Activated T-cell treated with anti-CD3 and anti-CD28 coated beads for 24 hours (primary cell): ENCODE measurements around the gene NAA38.

ENCODE experiments used
- DNase-seq: peaks from one replicate; pipeline ENCODE4 v3.0.0-alpha.2; 2020; ENCODE audit warnings: low read depth

NAA38 gene, protein sequence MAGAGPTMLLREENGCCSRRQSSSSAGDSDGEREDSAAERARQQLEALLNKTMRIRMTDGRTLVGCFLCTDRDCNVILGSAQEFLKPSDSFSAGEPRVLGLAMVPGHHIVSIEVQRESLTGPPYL

DNA sequence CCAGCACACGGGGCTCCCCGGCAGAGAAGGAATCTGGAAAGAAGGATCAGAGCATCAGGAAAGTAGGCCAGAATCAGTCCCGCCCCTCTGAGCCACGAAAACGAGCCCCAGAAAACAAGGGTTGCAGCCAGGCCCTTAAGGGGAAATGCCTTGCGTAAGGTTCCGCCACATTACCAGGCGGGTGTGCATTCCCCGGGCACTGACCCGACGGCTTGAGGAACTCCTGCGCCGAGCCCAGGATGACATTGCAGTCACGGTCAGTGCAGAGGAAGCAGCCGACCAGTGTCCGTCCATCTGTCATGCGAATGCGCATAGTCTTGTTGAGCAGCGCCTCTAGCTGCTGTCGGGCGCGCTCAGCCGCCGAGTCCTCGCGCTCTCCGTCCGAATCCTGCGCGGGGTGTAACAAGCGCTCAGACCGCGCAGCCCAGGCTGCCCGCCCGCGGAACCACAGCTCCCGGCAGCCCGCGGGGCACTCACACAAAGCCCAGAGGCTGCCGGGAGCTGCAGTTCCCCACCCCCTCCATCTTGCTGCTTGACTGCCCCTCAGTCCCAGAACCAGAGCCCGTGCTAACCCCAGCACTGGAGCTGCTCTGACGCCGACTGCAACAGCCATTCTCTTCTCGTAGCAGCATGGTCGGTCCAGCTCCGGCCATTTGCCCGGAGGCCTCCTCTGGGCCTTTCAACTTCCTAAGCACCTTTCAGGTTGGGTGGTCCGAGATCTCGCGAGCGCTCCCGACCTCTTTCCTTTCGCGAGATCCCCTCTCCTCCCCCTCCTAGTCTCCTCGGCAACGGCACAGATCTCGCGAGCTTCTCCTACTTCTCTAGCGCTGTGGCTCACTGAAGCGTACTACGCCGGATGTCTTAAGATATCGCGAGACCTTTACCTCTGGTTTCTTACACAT, at the start of gene NAA38:
TSS of gene NAA38 (minus strand) at position 749 of the 902 bp plus-strand sequence. CDS start at position 653, 96 bp downstream.
- DNase-seq, result peak; percentile 92

DNA sequence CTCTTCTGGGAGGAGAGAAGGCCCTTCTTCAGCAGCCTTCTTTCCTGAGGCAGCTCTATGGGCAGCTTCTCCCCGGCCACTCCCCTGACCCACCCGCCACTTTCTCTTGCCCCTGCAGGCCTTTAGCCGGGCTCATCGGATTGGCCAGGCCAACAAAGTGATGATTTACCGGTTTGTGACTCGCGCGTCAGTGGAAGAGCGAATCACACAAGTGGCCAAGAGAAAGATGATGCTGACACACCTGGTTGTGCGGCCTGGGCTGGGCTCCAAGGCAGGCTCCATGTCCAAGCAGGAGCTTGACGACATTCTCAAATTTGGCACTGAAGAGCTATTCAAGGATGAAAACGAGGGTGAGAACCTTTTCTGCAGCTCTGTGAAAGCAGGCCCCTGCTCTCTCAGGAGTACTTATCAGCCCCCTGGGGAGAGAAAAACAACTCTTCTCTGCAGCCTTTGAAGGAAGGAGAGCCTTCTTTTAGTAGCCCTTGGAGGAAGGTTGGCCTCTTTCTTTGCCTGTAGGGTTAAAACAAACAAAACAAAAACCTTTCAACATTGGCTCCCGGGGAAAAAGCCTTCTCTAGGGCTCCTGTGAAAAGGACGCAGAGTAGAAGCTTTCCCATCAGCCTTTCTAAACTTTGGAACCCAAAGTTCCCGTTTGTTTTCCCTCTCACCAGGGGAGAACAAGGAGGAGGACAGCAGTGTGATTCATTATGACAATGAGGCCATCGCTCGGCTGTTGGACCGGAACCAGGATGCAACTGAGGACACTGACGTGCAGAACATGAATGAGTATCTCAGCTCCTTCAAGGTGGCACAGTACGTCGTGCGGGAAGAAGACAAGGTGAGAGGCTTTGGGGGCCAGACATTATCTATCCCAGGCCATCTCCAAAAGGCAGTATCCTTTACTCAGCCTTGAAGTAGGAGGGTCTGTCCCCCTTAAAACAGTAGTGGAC, 46.1 kb upstream of the NAA38 start:
- no peak for DNase-seq

DNA sequence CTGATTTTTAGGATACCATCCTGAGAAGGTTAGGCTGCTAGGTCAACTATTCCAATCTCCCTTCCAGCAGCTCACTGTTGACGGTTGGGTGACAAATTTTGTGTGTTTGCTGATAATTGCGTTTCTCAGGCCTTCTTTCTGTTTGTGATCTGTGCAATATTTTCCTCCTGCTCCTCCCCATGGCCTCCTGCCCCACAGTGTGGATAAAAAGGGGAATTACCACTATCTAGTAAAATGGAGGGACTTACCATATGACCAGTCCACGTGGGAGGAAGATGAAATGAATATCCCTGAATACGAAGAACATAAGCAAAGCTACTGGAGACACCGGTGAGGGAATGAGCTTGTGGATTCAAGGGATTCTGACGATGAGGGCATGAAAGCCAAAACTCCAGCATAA, 40.4 kb upstream of the NAA38 start:
- no peak for DNase-seq

DNA sequence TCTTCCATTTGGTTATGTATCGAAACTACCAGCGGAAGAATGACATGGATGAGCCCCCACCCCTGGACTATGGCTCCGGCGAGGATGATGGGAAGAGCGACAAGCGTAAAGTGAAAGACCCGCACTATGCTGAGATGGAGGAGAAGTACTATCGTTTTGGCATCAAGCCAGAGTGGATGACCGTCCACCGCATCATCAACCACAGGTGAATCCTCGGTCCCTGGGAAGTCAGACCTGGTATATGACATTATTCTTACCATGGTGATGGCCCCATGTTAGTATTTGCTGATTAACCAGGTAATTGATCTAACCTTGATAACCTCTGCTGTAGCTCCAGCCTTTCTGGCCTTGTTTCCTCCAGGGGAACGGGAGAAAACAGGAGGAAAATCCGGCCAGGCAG, 39.7 kb upstream of the NAA38 start:
- DNase-seq, result no peak

DNA sequence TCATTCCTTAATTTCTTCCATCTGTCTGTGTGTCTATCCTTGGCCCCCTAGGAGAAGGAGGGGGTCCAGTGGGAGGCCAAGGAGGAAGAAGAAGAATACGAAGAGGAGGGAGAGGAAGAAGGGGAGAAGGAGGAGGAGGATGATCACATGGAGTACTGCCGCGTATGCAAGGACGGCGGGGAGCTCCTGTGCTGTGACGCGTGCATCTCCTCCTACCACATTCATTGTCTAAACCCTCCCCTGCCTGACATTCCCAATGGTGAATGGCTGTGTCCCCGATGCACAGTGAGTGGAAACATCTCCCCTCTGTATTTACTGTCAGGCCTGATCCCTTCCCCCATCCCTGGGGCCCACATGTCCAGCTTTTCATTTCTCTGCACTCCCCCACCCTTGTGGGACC, 37.5 kb upstream of the NAA38 start:
- DNase-seq, result no peak

DNA sequence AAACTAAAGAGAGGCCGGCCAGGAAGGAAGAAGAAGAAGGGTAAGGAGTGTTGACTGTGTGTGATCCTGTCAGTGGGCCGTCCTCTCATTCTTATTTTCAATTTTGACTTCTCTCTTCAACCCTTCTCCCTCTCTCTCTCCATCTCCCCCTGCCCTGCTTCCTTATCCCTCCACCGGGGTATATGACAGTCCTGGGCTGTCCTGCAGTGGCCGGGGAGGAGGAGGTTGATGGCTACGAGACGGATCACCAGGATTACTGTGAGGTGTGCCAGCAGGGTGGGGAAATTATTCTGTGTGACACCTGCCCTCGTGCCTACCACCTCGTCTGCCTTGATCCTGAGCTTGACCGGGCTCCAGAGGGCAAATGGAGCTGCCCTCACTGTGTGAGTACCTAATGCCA, 36.9 kb upstream of the NAA38 start:
- DNase-seq, result no peak

DNA sequence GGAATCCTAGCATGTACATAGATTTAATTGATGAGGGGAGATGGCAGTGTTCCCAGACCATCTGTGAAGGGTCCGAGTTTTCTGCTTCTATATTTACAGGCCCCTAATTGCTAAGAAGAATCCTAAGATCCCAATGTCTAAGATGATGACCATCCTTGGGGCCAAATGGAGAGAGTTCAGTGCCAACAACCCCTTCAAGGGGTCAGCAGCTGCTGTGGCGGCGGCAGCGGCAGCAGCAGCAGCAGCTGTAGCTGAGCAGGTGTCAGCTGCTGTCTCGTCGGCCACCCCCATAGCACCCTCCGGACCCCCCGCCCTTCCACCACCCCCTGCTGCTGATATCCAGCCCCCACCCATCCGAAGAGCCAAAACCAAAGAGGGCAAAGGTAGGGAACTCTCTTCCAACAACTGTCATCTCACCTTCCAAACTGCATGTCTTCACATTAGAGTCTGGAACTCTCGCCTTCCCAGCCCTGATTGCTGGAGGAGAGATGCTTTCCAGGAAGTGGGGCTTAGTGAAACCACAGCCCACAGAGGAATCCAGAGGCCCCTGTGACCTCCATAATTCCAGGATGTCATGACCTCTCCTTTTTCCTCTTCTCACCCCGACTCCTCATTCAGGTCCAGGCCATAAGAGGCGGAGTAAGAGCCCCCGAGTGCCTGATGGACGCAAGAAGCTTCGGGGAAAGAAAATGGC, 36.0 kb upstream of the NAA38 start:
- DNase-seq, result no peak

DNA sequence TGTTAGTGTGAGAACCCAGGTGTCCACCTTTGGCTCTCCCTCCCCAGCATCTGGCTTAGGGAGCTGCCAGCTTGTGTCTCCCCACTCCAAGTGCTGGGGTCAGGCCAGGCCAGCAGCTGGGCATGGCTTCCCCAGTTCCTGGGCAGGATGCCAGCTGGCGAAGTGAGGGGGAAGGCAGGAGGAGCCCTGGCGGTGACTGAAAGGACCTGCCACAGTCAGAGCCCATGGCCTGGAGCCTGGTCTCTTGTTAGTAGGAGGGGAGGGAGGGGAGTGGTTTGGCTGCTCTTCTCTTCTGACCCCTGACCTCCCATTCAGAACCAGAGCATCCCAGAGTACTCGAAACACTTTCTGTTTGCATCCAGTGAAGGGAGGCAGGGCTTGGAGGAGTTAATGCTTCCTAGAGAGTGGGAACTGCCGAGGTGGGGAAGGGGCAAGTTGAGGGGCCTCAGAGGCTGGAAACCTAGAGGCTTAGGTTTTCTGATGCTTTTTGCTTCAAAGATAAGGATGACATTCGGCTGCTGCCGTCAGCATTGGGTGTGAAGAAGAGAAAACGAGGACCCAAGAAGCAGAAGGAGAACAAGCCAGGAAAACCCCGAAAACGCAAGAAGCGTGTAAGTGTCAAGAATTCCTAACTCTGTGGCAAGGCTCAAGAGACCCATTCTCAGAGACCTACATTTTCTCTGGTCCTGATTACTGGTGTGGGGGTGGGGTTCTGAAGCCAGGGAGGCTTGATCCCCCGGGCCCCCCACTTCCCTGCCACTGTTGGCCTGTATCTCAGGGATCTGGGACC, 32.0 kb upstream of the NAA38 start:
- DNase-seq, result no peak

DNA sequence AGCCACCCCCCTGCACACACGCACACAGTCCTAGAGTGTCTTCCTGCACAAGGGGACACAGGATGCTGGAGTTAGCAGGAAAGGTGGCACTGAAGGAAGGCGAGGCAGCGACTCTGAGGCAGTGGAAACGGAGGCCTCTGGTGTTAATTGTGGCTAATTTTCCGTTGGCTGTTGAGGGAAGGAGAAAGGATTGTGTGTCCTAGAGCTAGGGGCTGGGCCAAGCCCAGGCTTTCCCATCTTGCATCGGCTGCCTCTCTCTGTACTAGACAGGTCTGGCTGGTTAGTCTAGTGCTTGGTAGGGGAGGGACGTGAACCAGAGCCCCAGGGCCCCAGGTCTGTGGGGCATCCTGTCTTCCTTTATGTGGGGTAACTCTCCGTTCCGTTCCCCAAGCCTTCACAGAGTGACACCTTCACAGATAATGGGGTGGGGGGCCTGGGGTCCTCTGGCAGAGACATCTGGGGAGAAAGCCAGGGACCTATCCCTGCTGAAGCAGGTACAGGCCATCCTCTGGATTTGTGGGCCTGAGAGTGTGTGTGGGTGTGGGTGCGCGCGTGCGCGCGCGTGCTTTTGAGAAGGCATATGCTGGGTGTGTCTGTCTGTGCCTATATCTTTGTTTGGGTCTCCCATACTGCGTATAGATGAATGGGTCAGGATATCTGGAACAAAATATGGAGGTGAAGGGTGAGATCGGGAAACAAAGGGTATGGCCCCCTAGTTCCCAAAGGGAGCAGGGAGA, 31.0 kb upstream of the NAA38 start, which contains the start of gene CHD3:
TSS of gene CHD3 (plus strand) at position 606 of the 737 bp plus-strand sequence. CDS start 212 bp downstream, outside the sequence.
- peak; percentile 45 for DNase-seq

DNA sequence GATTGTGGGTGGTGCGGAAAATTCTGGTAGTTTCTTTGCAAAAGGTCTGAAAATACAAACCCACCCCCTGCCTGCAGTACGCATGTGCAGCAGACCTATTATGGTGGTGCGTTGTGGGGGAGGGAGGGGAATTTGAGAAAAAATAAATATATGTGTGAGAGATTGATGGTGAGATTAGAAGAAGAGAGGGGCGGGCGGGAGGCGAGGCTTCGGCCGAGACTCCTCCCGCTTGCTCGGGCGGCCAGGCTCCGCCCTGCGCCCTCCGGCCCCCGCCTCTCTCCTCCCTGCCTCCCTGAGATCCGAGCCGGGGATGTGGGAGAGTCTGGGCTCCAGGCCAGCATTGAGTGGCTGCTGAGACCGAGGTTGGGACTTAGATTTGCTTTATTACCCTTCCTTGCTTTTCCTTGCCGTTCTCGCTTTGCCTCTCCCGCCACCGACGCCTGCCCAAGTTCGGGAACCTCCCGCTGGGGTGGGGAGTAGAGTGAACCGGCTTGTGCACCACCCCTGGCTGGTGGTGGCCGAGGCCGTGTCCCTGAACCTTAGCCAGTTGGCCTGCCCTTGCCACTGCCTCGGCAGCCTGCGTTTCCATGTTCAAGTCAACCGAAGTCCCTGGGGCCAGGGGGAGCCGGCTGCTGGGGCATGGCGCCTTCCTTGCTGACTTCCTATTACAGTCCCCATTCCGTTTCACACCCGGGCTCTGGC, 30.3 kb upstream of the NAA38 start:
- peak; percentile 88 for DNase-seq

DNA sequence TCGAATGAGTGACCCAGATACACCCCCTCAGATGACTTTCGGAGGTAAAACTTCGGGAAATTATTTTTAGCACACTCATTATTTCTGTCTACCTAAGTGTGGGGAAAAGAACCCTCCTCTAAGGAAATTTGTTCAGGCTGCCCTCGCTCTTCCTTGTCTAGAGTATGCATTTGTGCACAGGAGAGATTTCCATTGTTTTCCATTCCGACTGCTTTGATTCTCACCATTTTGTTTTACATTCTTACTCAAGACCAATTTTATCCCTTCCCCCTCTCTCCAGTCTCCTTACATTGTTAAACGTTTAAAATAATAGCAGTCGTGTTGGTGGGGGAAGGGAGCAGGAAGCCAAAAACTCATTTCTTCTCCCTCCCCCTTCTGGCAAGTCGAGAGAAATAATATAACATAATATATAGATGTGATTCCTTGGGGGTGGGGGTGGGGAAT, 29.7 kb upstream of the NAA38 start:
- DNase-seq, result no peak

DNA sequence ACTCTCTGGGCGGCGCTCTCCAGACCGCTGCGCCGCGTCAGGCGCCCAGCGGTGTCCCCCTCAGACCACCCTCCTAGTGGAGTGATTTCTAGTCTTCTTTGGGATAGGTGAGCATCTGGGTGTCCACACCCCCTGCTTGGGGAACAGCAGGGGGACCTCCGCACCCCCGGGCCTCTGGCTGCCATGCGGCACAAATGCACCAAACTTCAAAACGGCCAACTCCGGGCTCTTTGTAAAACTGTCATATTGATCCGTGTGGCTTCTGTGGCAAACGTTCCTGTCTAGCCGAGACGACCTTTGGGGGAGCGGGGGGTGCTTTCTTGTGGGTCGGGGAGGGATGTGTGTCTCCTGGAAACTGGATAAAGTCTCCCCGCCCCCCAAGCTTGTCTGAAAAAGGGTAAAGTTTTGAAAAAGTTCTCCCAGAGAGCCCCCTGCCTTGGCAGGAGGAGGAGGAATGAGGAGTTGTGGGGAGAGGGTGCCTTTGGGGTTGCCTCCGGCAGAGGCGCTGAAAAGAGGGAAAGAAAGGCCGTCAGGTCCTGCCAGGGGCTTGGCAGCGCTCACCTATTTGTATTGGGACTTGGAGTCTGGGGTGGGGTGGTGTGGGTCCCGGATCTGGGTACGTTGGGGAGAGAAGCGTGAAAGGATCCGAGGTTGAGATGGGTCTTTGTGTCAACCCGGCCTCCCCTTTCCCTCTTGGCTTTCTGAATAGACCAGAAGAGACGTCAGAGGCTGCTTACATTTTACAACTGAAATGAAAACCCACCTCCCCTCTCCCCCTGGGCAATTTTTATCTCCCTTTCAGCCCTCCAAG, 29.1 kb upstream of the NAA38 start:
- peak; percentile 33 for DNase-seq

DNA sequence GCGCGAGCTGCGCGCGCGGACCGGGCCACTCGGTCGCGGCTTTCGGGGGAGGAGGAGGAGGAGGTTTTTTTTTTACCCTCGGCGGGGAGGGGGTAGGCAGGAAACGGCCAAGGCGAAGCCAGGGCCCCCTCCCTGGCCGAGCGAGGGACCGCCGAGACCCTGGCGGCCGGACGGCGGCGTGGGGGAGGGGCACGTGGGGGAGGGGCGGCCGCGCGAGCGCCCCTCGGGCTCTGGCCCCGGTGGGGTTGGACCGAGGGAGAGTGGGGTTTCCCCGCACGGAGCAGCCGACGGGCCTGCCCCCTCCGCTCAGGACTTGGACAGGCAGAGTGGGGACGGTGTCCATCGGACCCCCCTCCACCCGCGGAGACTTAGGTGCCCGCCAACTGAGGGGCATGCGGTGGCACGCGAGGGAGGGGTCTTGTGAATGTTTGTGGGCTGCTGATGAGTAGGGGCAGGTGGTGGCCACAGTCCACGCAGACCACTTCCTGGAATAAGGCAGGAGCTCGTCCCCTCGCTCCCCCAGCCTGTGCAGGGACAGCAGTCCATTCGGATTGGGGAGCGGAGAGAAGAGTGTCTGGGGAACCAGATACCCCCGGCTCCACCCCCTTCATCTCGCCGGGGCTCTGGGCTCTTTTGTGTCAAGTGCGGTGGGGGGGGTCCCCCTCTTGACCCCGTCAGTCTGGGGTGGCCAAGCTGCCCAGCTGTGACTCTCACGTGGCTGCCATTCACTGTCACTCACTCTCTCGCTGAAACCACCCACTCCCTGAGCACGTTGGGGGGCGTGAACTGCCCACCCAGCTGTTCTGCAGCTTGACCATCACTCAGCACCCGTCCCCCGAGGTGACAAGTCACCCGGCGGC, 28.2 kb upstream of the NAA38 start:
- DNase-seq, result peak; percentile 21

DNA sequence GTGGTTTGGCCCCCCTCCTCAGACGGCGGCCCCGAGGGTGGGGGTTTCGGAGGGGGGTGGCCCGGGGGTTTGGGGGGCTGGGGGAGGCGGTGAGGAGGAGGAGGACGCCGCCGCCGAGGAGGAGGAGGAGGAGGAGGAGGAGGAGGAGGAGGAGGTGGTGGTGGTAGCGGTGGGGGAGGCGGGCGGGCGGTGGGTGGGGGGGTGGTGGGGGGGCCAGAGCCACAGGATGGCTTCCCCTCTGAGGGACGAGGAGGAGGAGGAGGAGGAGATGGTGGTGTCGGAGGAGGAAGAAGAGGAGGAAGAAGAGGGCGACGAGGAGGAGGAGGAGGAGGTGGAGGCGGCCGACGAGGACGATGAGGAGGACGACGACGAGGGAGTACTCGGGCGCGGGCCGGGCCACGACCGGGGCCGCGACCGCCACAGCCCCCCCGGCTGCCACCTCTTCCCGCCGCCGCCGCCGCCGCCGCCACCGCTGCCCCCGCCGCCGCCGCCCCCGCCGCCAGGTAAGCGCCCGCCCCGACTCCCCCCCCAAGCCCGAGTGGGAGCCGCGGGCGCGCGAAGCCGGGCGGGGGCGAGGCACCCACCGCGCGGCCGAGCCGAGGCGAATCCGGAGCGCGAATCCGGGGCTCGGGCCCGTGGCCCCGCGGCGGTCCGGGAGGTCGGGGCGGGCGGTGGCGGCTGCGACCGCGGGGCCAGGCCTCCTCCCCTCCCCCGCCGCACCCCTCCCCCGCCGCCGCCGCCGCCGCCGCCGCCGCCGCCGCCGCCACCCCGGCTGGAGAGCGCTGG, 27.4 kb upstream of the NAA38 start:
- peak; percentile 18 for DNase-seq

DNA sequence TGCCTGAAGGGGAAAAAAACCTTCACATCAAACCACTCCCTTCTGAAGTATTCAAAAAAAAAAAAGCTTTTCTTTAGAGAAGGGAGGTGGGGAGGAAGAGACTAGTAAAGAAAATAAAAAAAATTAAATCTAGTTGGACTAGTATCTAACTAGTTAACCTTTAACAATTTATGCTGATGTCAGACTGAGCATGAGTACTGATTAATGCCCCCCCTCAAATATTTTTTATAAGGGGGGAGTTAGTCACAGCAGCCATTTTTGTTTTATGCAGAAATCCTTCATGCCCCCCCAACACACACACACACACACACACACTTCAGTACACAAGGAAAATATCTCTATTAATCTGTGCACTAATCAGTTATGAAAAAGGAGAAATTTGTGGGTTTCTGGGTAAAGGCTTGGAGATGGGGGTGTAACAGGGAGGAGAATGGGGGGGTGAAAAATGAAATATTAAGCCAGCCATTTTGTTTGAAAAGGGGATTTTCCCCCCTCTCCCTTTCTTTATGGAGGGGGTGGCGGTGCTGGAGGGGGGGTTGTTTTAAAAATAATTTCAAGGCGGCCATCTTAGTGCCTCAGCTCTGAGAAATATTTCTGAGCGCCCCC, 26.5 kb upstream of the NAA38 start:
- peak; percentile 27 for DNase-seq

DNA sequence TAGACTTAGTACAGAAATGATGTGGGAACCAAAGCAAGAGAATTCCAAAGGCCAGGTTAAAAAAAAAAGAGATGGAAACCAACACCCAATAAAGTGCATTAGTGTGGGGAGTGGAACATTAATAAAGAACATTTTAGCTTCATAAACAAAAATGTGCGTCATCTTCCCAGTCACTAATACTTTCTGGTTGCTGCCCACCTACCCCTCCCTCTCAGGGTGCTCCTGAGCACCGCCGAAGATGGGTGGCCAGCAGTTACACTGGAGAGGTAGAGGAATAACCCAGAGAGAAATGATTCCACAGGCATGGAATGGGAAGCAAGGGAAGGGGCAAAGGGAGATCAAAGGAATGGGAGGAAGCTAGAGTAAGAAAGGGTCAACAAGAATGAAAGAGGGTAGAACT, 25.3 kb upstream of the NAA38 start:
- DNase-seq, result no peak
